ENCODE data around the gene PAK5.

DNA sequence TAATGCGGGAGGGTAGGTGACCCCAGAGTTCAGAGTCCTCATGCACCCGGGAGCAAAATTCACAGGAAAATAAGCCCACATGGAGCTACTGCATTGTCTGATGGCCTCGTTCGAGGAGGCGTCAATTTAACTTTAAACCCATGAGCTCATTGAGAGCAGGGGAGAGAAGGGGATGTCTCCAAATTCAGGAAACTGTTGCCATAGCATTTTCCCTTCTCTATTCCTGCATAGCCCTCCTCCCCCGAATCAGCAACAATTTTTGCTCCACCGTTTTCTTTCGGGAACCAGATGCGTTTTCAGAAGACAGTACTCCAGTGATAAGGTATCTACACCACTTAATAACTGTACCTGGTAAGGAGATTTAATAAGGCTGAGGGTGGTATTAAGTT is 324.8 kb downstream of the PAK5 start:
- TF ChIP-seq GATA2 (IDR thresholded peaks at IDR 0.05; ENCODE audit: low read depth, low read length) (no peak), GATA3 (IDR thresholded peaks at IDR 0.05; ENCODE audit: low read depth, low read length) (no peak)

All from SH-SY5Y (cell line).